ENCODE data around the gene MVK. TPM values are rescaled to one million over a fixed set of nuclear protein-coding genes. Genes with fewer than 3 reads are reported as not detected.

The MVK gene
- total RNA-seq, 4 donors from 2014 or later: 20.4 to 42.0 (median 31.6) TPM

DNA sequence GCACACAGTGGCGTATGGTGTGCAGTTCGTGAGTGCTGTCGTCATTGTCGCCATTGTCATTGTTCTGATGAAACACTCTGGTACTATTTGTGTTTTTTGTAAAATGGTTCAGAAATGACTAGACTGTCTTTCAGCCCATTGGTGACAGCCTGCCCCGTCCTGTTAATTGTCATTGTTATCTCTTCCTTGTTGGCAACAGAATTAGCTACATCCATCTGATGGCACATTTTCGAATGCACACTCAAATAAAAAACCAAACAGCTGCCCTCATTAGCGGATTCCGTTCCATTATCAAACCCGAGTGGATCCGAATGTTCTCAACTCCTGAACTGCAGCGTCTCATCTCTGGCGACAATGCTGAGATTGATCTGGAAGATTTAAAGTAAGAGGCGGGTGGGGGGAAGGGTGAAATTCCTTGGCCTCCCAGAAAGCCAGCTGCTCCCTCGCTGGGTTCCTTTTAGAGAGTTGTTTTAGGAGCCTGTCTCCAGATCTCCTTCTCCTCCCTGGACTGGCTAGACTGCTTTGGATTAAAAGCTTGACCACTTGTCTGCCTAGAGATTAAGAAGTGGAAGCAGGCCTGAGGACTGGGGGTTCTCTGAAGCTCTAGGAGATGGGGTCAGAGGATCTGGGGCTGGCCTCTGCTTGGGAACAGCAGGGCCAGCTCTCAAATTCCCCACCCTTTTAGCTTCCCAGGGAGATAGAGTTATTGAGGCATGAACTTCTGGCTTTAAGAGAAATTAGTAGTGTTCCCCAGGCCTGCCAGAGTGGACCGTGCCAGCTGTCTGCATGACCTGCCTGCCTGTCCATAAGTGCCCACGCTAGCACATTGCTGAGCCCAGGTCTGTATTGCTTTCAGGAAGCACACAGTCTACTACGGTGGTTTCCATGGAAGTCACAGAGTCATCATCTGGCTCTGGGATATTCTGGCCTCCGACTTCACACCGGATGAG lies 43.6 kb upstream of the MVK start:
- peaks cover 17 to 35% of the 10 kb centered on the region in 2 donors for H3K36me3 ChIP-seq
- intact Hi-C loops (cut with DNase I): no loop called here

DNA sequence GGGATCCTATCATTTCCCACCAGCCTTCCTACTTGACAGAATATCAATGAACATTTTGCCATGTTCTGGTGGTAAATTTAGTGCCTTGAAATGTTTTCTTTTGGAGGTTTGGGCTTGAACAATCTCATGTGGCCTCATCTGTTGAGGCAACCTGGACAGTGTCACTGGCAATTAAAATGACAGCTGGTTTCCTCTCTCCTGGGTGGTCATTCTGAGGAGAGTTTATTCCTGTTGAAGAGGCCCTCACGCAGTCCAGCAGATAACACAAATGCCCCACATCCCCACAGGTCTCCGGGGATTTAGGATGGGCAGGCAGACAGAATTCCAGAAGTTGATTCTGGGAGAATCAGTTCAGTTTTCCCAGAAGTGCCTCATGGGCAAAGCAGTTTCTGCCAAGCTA lies 42.2 kb upstream of the MVK start:
- H3K9me3 ChIP-seq: no peaks in the 10 kb centered on the region
- DNase-seq: no peak
- intact Hi-C loops (cut with DNase I): no loop called here
- no peak overlapping the region for H3K27ac ChIP-seq
- peaks cover 0 to 8% of the 10 kb centered on the region in 2 donors for H3K4me1 ChIP-seq
- no peaks in the 10 kb centered on the region for H3K27me3 ChIP-seq
- peaks cover 10 to 41% of the 10 kb centered on the region in 2 donors for H3K36me3 ChIP-seq
- no peak overlapping the region for H3K4me3 ChIP-seq (replicated peaks in 1 of 3)
- TF ChIP-seq POLR2A (IDR thresholded peaks at IDR 0.05): no peak
- TF ChIP-seq, protein P1, sequence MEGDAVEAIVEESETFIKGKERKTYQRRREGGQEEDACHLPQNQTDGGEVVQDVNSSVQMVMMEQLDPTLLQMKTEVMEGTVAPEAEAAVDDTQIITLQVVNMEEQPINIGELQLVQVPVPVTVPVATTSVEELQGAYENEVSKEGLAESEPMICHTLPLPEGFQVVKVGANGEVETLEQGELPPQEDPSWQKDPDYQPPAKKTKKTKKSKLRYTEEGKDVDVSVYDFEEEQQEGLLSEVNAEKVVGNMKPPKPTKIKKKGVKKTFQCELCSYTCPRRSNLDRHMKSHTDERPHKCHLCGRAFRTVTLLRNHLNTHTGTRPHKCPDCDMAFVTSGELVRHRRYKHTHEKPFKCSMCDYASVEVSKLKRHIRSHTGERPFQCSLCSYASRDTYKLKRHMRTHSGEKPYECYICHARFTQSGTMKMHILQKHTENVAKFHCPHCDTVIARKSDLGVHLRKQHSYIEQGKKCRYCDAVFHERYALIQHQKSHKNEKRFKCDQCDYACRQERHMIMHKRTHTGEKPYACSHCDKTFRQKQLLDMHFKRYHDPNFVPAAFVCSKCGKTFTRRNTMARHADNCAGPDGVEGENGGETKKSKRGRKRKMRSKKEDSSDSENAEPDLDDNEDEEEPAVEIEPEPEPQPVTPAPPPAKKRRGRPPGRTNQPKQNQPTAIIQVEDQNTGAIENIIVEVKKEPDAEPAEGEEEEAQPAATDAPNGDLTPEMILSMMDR (IDR thresholded peaks at IDR 0.05): no peak
- WGBS, 2 donors: 69 to 81% methylated on average over 2 of the region's 2 CpGs

More for the DNA sequence above, 43.6 kb upstream of the MVK start:
- H3K27ac ChIP-seq: peak overlapping the region in 2 of 3 donors; percentile 47 to 51
- DNase-seq: peak; percentile 82 to 89
- peaks cover 0 to 8% of the 10 kb centered on the region in 2 donors for H3K4me1 ChIP-seq
- no peaks in the 10 kb centered on the region for H3K9me3 ChIP-seq
- no peaks in the 10 kb centered on the region for H3K27me3 ChIP-seq
- WGBS, 2 donors: 71 to 72% methylated on average over 19 of the region's 19 CpGs
- TF ChIP-seq, protein P1 (IDR thresholded peaks at IDR 0.05): no peak
- TF ChIP-seq POLR2A (IDR thresholded peaks at IDR 0.05): no peak
- H3K4me3 ChIP-seq (replicated peaks in 1 of 3): no peak overlapping the region

DNA sequence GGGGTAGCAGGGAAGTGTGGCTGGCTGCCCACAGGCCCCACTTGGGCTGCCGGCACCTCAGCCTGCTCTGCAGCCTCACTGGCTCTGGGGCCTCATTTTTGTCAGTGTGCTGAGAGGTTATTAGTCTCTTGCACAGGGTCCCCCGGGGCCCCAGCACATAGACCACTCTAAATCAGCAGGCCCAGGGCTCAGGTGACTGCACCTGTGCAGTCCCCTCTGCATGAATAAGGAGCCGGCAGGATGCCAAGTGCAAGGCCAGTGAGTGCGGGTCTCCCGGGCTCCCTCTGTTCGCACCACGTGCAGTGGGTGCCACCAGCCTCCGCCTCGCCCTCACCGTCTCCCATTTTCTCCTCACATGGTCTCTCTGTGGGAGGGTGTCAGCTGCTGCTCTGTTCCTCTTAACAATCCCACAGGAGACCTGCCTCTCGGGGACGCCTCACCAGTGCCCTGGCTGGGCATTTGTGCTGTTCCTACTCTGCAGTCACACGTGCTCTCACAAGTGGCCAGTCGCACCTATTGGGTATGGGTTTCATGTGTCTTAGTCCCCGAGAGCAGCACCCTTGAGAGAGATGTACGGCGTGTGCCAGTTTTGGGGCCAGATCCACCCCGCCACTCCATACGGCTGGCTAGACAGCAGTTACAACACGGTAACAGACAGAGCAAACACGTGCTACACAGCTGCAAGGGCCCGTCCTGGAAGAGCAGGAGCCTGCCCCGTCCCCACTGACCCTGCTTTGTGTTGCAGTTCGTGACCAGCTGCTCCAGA lies 40.7 kb upstream of the MVK start:
- Histone ChIP-seq H3K27me3 (no peaks in the 10 kb centered on the region), H3K4me3 (replicated peaks in 1 of 3) (no peak overlapping the region), H3K27ac (no peak overlapping the region), H3K36me3 (peaks cover 5 to 29% of the 10 kb centered on the region in 2 donors), H3K4me1 (peaks cover 0 to 8% of the 10 kb centered on the region in 2 donors), H3K9me3 (no peaks in the 10 kb centered on the region)
- no peak for DNase-seq
- intact Hi-C loops (cut with DNase I): no loop called here
- WGBS, 2 donors: 83 to 88% methylated on average over 20 to 24 of the region's 24 CpGs
- TF ChIP-seq, protein P1 (IDR thresholded peaks at IDR 0.05): no peak
- TF ChIP-seq POLR2A (IDR thresholded peaks at IDR 0.05): no peak

DNA sequence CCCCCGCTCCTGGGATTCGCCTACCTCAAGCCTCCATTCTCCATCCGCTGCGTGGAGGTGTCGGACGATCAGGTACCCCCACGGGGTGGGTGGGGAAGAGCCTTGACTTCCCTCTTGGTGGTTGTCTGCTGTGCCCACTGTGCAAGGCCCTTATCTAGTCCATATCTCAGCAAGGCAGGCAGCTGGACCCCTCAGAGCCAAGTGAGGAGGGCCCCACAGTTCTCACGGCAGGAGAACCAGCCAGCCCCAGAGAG lies 40.2 kb upstream of the MVK start:
- DNase-seq: no peak
- Histone ChIP-seq H3K4me1 (peaks cover 0 to 8% of the 10 kb centered on the region in 2 donors), H3K9me3 (no peaks in the 10 kb centered on the region), H3K27me3 (no peaks in the 10 kb centered on the region), H3K27ac (no peak overlapping the region), H3K4me3 (replicated peaks in 1 of 3) (no peak overlapping the region), H3K36me3 (peaks cover 5 to 26% of the 10 kb centered on the region in 2 donors)
- 93 to 94% methylated on average over 7 to 8 of the region's 8 CpGs for WGBS, 2 donors
- intact Hi-C loops (cut with DNase I): no loop called here
- no peak for TF ChIP-seq POLR2A (IDR thresholded peaks at IDR 0.05)
- TF ChIP-seq, protein P1 (IDR thresholded peaks at IDR 0.05): no peak

All from thyroid gland (tissue), 4 donors.